VCaP (cell line): ENCODE results near the gene MB21D2.

Experiments
- H3K27ac ChIP-seq: fragments of 450-650 bp; 2 replicates; pipeline ENCODE4 v1.5.1; 2017
- CTCF ChIP-seq: fragments of 450-650 bp; conservative IDR thresholded peaks from 2 replicates; pipeline ENCODE4 v1.5.1; 2017; ENCODE audit warnings: mild to moderate bottlenecking, moderate library complexity

The MB21D2 gene

GRCh38 chr3:192848371-192849233 lies 69.1 kb downstream of the MB21D2 start:
- no peak for TF ChIP-seq CTCF
- no peak overlapping the region for H3K27ac ChIP-seq

DNA sequence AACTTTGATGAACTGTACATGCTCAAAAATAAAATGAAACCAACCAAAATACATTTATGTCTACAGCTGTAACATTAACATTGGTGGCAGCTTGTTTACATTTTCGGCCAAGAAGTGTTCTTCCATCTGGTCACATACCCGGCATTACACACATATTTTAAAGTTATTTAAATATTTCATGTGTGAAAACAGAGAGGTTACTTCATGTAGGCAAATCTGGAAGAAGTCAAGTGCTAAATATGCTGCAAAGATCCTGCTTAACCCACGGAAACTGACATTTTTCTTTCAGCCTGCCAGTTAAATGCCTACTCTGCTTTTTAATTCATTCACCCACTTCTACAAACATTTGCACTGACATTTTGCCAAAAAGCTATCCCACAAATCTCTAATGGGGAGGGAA lies 69.7 kb downstream of the MB21D2 start:
- TF ChIP-seq CTCF: no peak
- H3K27ac ChIP-seq: no peak overlapping the region

DNA sequence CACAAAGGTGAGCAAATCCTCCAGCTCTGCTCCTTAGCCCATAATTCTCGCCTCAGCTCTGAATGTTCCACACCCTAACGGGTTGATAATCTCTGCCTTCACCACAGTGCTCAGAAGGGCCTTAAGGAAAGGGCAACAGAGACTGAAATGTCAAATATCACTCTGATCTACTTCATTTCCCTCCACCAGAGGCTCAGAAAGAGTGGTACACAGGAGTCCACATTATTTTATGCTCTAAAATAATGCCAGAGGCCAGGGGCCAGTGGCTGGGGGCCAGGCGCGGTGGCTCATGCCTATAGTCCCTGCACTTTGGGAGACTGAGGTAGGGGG lies 72.2 kb downstream of the MB21D2 start:
- no peak for TF ChIP-seq CTCF

GRCh38 chr3:192844836-192845525 lies 72.7 kb downstream of the MB21D2 start:
- H3K27ac ChIP-seq: no peak overlapping the region
- no peak for TF ChIP-seq CTCF

More for the DNA sequence above, 72.2 kb downstream of the MB21D2 start:
- no peak overlapping the region for H3K27ac ChIP-seq

DNA sequence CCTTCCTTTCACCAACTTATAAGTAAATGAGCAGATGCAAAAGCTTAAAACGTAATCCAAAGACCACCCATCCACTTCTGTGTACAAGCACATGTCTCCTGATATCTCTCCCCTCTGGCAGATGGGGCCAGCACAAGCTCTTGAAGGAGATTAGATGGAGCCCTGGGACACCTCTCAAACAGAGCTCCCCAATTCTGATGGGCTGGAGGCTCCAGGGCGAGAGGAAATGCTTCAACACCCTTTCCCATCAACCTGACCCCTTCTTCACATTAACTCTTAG lies 73.2 kb downstream of the MB21D2 start:
- H3K27ac ChIP-seq: no peak overlapping the region
- no peak for TF ChIP-seq CTCF

DNA sequence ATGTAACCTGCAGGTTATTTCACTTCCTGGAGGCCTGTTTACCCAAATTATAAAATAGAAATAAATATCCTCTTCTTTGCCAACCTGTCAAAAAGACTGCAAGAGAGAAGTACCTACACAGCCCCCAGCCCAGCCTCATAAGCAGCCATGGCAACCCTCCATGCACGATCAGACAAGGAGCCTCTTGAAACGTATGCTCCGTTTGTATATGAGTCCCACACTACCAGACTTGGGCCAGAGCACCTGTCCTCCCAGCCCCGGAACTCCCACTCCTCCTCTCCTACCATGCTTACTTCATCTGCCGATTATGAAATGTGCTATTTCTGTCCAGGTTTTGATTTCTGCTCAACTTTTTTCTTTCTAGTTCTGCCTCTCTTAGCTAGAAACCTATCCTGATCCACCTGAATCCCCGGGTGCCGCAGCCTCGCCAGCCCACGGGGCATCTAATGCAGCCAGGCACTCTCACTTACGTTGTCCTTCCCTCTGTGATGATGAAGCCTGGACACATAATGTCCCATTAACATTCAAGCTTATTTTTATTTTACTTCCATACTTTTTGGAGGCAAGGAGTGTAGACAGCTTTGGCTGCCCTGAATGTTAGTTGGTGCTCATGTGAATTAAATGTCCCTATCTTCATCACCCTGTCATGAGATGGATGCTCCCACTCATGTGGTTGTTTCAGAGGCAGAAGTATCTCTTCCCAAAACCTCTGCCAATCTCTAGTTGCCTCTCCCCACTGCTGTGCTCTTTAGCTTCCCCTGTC lies 73.8 kb downstream of the MB21D2 start:
- no peak overlapping the region for H3K27ac ChIP-seq
- no peak for TF ChIP-seq CTCF

DNA sequence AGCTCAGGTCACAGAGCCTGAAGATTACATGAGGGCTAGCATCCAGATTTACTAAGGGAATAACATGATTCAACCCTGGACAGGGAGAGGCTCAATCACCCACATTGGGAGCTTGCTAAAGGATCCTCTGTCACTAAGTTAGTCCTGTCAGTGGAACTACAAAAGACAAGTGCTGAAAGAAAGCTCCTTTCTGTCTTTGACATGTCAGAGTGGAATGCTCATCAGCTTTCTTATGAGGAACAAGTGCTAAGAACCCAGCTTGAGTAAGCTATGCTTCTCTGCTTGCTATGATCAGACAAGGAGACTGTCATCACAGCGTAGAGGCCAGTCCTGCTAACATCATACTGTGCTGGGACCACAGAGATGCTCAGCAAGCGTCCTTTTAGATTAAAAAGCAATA lies 74.5 kb downstream of the MB21D2 start:
- H3K27ac ChIP-seq: no peak overlapping the region
- no peak for TF ChIP-seq CTCF
